NCI-H1694 treated with DMSO at 0.1 percent for 48 hours (cell line): ENCODE measurements around the gene NDUFAF2.
"Not testable (repeated sequence)": the region's sequence is repeated elsewhere in the genome, so short reads cannot be mapped to it uniquely, and the experiment has no call there.

Experiments
- DNase-seq: peaks from one replicate; lab custom pipeline; 2025; lab: John Stamatoyannopoulos, UW

NDUFAF2 gene

GRCh38 chr5:60944904-60945812, at the start of gene NDUFAF2, which contains the start of gene ERCC8:
NDUFAF2 (plus strand) TSS chr5:60945205; CDS start chr5:60945256, 51 bp downstream.
ERCC8 (minus strand) TSS chr5:60945070; CDS start chr5:60945008, 62 bp downstream.
- peak; percentile 82 for DNase-seq

- DNase-seq: no peak
Measured at GRCh38 chr5:60896991-60897390, 48.0 kb upstream of the NDUFAF2 start.

GRCh38 chr5:60903356-60903755, 41.6 kb upstream of the NDUFAF2 start:
- DNase-seq: no peak

- DNase-seq: no peak
Measured at GRCh38 chr5:60916646-60917045, 28.4 kb upstream of the NDUFAF2 start.

GRCh38 chr5:60918466-60918865, 26.5 kb upstream of the NDUFAF2 start:
- no peak for DNase-seq

- no peak for DNase-seq
Measured at GRCh38 chr5:60927450-60927849, 17.6 kb upstream of the NDUFAF2 start.

- peak; percentile 3 for DNase-seq
Measured at GRCh38 chr5:60929024-60929423, 16.0 kb upstream of the NDUFAF2 start.

- no peak for DNase-seq
Measured at GRCh38 chr5:60943624-60944023, 1.4 kb upstream of the NDUFAF2 start.

GRCh38 chr5:60945813-60946187, 795 bp downstream of the NDUFAF2 start:
- DNase-seq: no peak

- DNase-seq: no peak
Measured at GRCh38 chr5:60948738-60949137, 3.7 kb downstream of the NDUFAF2 start.

- no peak for DNase-seq
Measured at GRCh38 chr5:60955239-60955638, 10.2 kb downstream of the NDUFAF2 start.

GRCh38 chr5:60958088-60958487, 13.1 kb downstream of the NDUFAF2 start:
- DNase-seq: no peak

GRCh38 chr5:60958712-60959111, 13.7 kb downstream of the NDUFAF2 start:
- no peak for DNase-seq

- DNase-seq: peak; percentile 38
Measured at GRCh38 chr5:60959156-60959555, 14.2 kb downstream of the NDUFAF2 start.

GRCh38 chr5:60960591-60960990, 15.6 kb downstream of the NDUFAF2 start:
- peak; percentile 4 for DNase-seq

GRCh38 chr5:60961685-60962084, 16.7 kb downstream of the NDUFAF2 start:
- DNase-seq: no peak

GRCh38 chr5:60972231-60972630, 27.2 kb downstream of the NDUFAF2 start:
- no peak for DNase-seq

GRCh38 chr5:60977956-60978737, 33.1 kb downstream of the NDUFAF2 start:
- no peak for DNase-seq

GRCh38 chr5:60978968-60979367, 34.0 kb downstream of the NDUFAF2 start:
- DNase-seq: no peak

GRCh38 chr5:60980511-60980910, 35.5 kb downstream of the NDUFAF2 start:
- DNase-seq: no peak

- not testable (repeated sequence) for DNase-seq
Measured at GRCh38 chr5:60982127-60982526, 37.1 kb downstream of the NDUFAF2 start.

- DNase-seq: no peak
Measured at GRCh38 chr5:60989790-60990189, 44.8 kb downstream of the NDUFAF2 start.

- no peak for DNase-seq
Measured at GRCh38 chr5:60992871-60993270, 47.9 kb downstream of the NDUFAF2 start.
